ENCODE data around the gene DLGAP3.

DLGAP3 gene

GRCh38 chr1:34918386-34918976 lies 11.0 kb downstream of the DLGAP3 start:
- POLR2A ChIA-PET, result no interaction called here
- CTCF ChIA-PET, result no interaction called here
- TF ChIP-seq PKNOX1 (IDR thresholded peaks at IDR 0.05) (no peak), TARDBP (IDR thresholded peaks at IDR 0.05) (no peak), LEF1 (IDR thresholded peaks at IDR 0.05; ENCODE audit: borderline replicate concordance) (no peak), L3MBTL2 (conservative IDR thresholded peaks at IDR 0.05) (no peak), ELF4 (IDR thresholded peaks at IDR 0.05) (no peak), SUZ12 (IDR thresholded peaks at IDR 0.05) (no peak), FOXA1 (IDR thresholded peaks at IDR 0.05) (no peak), FOXM1 (IDR thresholded peaks at IDR 0.05; ENCODE audit: borderline replicate concordance) (no peak), HDGF (IDR thresholded peaks at IDR 0.05; ENCODE audit: borderline replicate concordance) (no peak), ARNT (IDR thresholded peaks at IDR 0.05) (no peak), CTBP1 (IDR thresholded peaks at IDR 0.05; ENCODE audit: borderline replicate concordance) (no peak)
- no peak for DNase-seq (ENCODE audit: extremely low spot score)

- DNase-seq (ENCODE audit: extremely low spot score), result no peak
- TF ChIP-seq ARNT (IDR thresholded peaks at IDR 0.05) (no peak), FOXA1 (IDR thresholded peaks at IDR 0.05) (no peak), PKNOX1 (IDR thresholded peaks at IDR 0.05) (no peak), L3MBTL2 (conservative IDR thresholded peaks at IDR 0.05) (no peak), CTBP1 (IDR thresholded peaks at IDR 0.05; ENCODE audit: borderline replicate concordance) (no peak), ELF4 (IDR thresholded peaks at IDR 0.05) (no peak), SP1 (IDR thresholded peaks at IDR 0.05) (no peak), HDGF (IDR thresholded peaks at IDR 0.05; ENCODE audit: borderline replicate concordance) (no peak), NFRKB (IDR thresholded peaks at IDR 0.05) (no peak), LEF1 (IDR thresholded peaks at IDR 0.05; ENCODE audit: borderline replicate concordance) (no peak), BHLHE40 (IDR thresholded peaks at IDR 0.05; ENCODE audit: borderline replicate concordance) (no peak), ZNF384 (IDR thresholded peaks at IDR 0.05) (no peak), FOXM1 (IDR thresholded peaks at IDR 0.05; ENCODE audit: borderline replicate concordance) (no peak), SUZ12 (IDR thresholded peaks at IDR 0.05) (no peak), FOXK2 (IDR thresholded peaks at IDR 0.05) (no peak), TARDBP (IDR thresholded peaks at IDR 0.05) (no peak)
- ChIA-PET CTCF (no interaction called here), POLR2A (no interaction called here)
Observed at GRCh38 chr1:34917017-34917416, 12.4 kb downstream of the DLGAP3 start.

- no peak for DNase-seq (ENCODE audit: extremely low spot score)
- ChIA-PET CTCF (no interaction called here), POLR2A (interaction anchor here (1.2 kb wide), 1 partner anchor 10 kb away, joined by 3 read pairs; no protein-coding TSS in a partner anchor)
- no peak for TF ChIP-seq FOXM1 (IDR thresholded peaks at IDR 0.05; ENCODE audit: borderline replicate concordance)
- no peak for TF ChIP-seq TARDBP (IDR thresholded peaks at IDR 0.05)
- TF ChIP-seq ARNT (IDR thresholded peaks at IDR 0.05), result no peak
- no peak for TF ChIP-seq HDGF (IDR thresholded peaks at IDR 0.05; ENCODE audit: borderline replicate concordance)
- TF ChIP-seq BHLHE40 (IDR thresholded peaks at IDR 0.05; ENCODE audit: borderline replicate concordance), result no peak
- TF ChIP-seq PKNOX1 (IDR thresholded peaks at IDR 0.05), result no peak
- TF ChIP-seq CTBP1 (IDR thresholded peaks at IDR 0.05; ENCODE audit: borderline replicate concordance), result no peak
- no peak for TF ChIP-seq SUZ12 (IDR thresholded peaks at IDR 0.05)
- no peak for TF ChIP-seq FOXK2 (IDR thresholded peaks at IDR 0.05)
- no peak for TF ChIP-seq NFRKB (IDR thresholded peaks at IDR 0.05)
- no peak for TF ChIP-seq ELF4 (IDR thresholded peaks at IDR 0.05)
- no peak for TF ChIP-seq LEF1 (IDR thresholded peaks at IDR 0.05; ENCODE audit: borderline replicate concordance)
- no peak for TF ChIP-seq SP1 (IDR thresholded peaks at IDR 0.05)
- no peak for TF ChIP-seq ZNF384 (IDR thresholded peaks at IDR 0.05)
Observed at GRCh38 chr1:34916104-34916503, 13.3 kb downstream of the DLGAP3 start.

- CTCF ChIA-PET, result no interaction called here
- POLR2A ChIA-PET, result interaction anchor here (1.2 kb wide), 1 partner anchor 9 kb away, joined by 3 read pairs; no protein-coding TSS in a partner anchor
- no peak for DNase-seq (ENCODE audit: extremely low spot score)
- TF ChIP-seq CTBP1 (IDR thresholded peaks at IDR 0.05; ENCODE audit: borderline replicate concordance), result no peak
- TF ChIP-seq ARNT (IDR thresholded peaks at IDR 0.05), result no peak
- no peak for TF ChIP-seq PKNOX1 (IDR thresholded peaks at IDR 0.05)
- no peak for TF ChIP-seq FOXM1 (IDR thresholded peaks at IDR 0.05; ENCODE audit: borderline replicate concordance)
- TF ChIP-seq SUZ12 (IDR thresholded peaks at IDR 0.05), result no peak
- no peak for TF ChIP-seq TARDBP (IDR thresholded peaks at IDR 0.05)
Observed at GRCh38 chr1:34915521-34915920, 13.9 kb downstream of the DLGAP3 start.

- TF ChIP-seq HDGF (IDR thresholded peaks at IDR 0.05; ENCODE audit: borderline replicate concordance) (no peak), ZNF384 (IDR thresholded peaks at IDR 0.05) (no peak), TARDBP (IDR thresholded peaks at IDR 0.05) (no peak), PKNOX1 (IDR thresholded peaks at IDR 0.05) (no peak), FOXK2 (IDR thresholded peaks at IDR 0.05) (no peak), CTBP1 (IDR thresholded peaks at IDR 0.05; ENCODE audit: borderline replicate concordance) (no peak), ELF4 (IDR thresholded peaks at IDR 0.05) (no peak), L3MBTL2 (conservative IDR thresholded peaks at IDR 0.05) (no peak), NFRKB (IDR thresholded peaks at IDR 0.05) (no peak), ARNT (IDR thresholded peaks at IDR 0.05) (no peak), BHLHE40 (IDR thresholded peaks at IDR 0.05; ENCODE audit: borderline replicate concordance) (no peak), SP1 (IDR thresholded peaks at IDR 0.05) (no peak), FOXM1 (IDR thresholded peaks at IDR 0.05; ENCODE audit: borderline replicate concordance) (no peak), LEF1 (IDR thresholded peaks at IDR 0.05; ENCODE audit: borderline replicate concordance) (no peak)
- ChIA-PET POLR2A (interaction anchor here (1.2 kb wide), 1 partner anchor 9 kb away, joined by 3 read pairs; no protein-coding TSS in a partner anchor), CTCF (interaction anchor here (1.0 kb wide), 1 partner anchor 62 kb away, joined by 3 read pairs; no protein-coding TSS in a partner anchor)
- DNase-seq (ENCODE audit: extremely low spot score), result no peak
Observed at GRCh38 chr1:34914958-34915357, 14.5 kb downstream of the DLGAP3 start.

Data from HEK293T (cell line).